H1 (cell line): ENCODE results near the gene SLC43A1. TPM values are rescaled to one million over a fixed set of nuclear protein-coding genes. Genes with fewer than 3 reads are reported as not detected.
A peak's percentile ranks its signal among the peaks of the same experiment; 100 is the strongest.

Experiments
- FOSL1 ChIP-seq: IDR thresholded peaks from 2 replicates; pipeline ENCODE4 v1.6.1; 2011; ENCODE audit warnings: mild to moderate bottlenecking, low read depth, low read length, moderate library complexity; ENCODE audit not compliant: insufficient read depth
- RAD21 ChIP-seq, 2 experiments: IDR thresholded peaks in 1 of 2; conservative IDR thresholded peaks in 1 of 2; 2 replicates each; pipeline ENCODE4 v1.6.1; 2011; ENCODE audit warnings: low read depth in 2 of 2, low read length in 2 of 2, improper control_type of control experiment in 1 of 2, inconsistent platforms in 1 of 2, mild to moderate bottlenecking in 1 of 2, moderate library complexity in 1 of 2
- RBBP5 ChIP-seq: IDR thresholded peaks from 2 replicates; pipeline ENCODE4 v1.7.1; 2012; ENCODE audit warnings: low read depth, mild to moderate bottlenecking, inconsistent platforms, low read length, moderate library complexity, borderline replicate concordance
- SIRT6 ChIP-seq: IDR thresholded peaks from one replicate; pipeline ENCODE4 v1.7.1; 2012; ENCODE audit warnings: low read length, inconsistent platforms
- TBP ChIP-seq: IDR thresholded peaks from 2 replicates; pipeline ENCODE4 v1.6.1; 2011; ENCODE audit warnings: low read depth, low read length, improper control_type of control experiment
- polyA plus RNA-seq, 7 experiments: library from polyadenylated mRNA; depleted of rRNA in 3 of 7; stranded (reverse) in 5 of 7; unstranded in 2 of 7; fragments of >200 nt in 5 of 7; fragments of 200-250 nt in 2 of 7; gene quantifications; 1 replicate in 5 of 7; 2 replicates in 1 of 7; 4 replicates in 1 of 7; pipeline versions ENCODE4 v1.2.1 to v1.2.3, GENCODE V29; 2011 to 2013; ENCODE audit warnings: missing spikeins in 2 of 7, mixed read lengths in 2 of 7
- total RNA-seq: library from RNA; stranded (reverse); fragmentation: NEBNext Ultra II Directional; extraction: Animal tissue kit (Norgen Biotek cat#: 25700); gene quantifications from 2 replicates; pipeline ENCODE4 v1.2.1, GENCODE V29; 2021

Gene SLC43A1
- total and polyA plus RNA-seq, 2 of the 8 experiments (the other 6 are each of a cell fraction or from before 2014, with no cell fraction given) = 34.5 to 58.0 TPM

GRCh38 chr11:57499413-57499982, 16.0 kb downstream of the SLC43A1 start (continued):
- TF ChIP-seq TBP = 0 out of 2 replicates have a peak, but pooled peaks have one; percentile 22
- TF ChIP-seq FOSL1 = no peak
- TF ChIP-seq RAD21 (IDR thresholded peaks at IDR 0.05 in 1 of 2, conservative IDR thresholded peaks at IDR 0.05 in 1 of 2; ENCODE audit: low read depth in 2 of 2, low read length in 2 of 2) = peak; percentile 1 to 6; a peak in 2 of 4 replicates
- peak; percentile 66; the same call in 1 of the 2 replicates for TF ChIP-seq RBBP5
- no peak for TF ChIP-seq SIRT6
